Endothelial cell of umbilical vein (primary cell): ENCODE data around the gene TULP4. TPM values are rescaled to one million over a fixed set of nuclear protein-coding genes. Genes with fewer than 3 reads are reported as not detected.
"Not testable (repeated sequence)": the region's sequence is repeated elsewhere in the genome, so short reads cannot be mapped to it uniquely, and the experiment has no call there.

Experiments
- BruUV-seq: library from RNA; stranded (reverse); fragments of 400-500 nt; replicated peaks from 2 replicates; lab custom pipeline; 2021; lab: Mats Ljungman, UMichigan
- CTCF ChIA-PET: fragments of 300-600, 350-600 bp; sonication (Branson Sonifier 250); formaldehyde crosslinking; loops from one replicate; lab custom pipeline; 2021; ENCODE audit warnings: antibody characterized with exemption, inconsistent platforms; lab: Charles Lee
- POLR2A ChIA-PET: fragments of 300-600, 350-600 bp; sonication (Branson Sonifier 250); formaldehyde crosslinking; loops from one replicate; lab custom pipeline; 2021; ENCODE audit warnings: antibody characterized with exemption, inconsistent platforms; lab: Charles Lee
- DNase-seq: peaks from one replicate; pipeline ENCODE4 v3.0.0-alpha.2; 2011; ENCODE audit warnings: low read depth, low spot score
- FAIRE-seq: peaks from 2 replicates; lab custom pipeline; 2011; peaks lifted over from hg19 to GRCh38; lab: Jason Lieb, UNC
- H2AFZ ChIP-seq: 2 replicates; pipeline ENCODE4 v1.6.0; 2012; ENCODE audit warnings: low read depth, low read length, control low read depth, inconsistent platforms
- H3K27ac ChIP-seq: 2 replicates; pipeline ENCODE4 v1.5.1; 2011; ENCODE audit warnings: low read depth, mild to moderate bottlenecking, control low read depth, low read length, moderate library complexity; ENCODE audit not compliant: insufficient read depth
- H3K27me3 ChIP-seq, 2 experiments: 2 replicates each; pipeline versions ENCODE4 v1.6.0 to v1.6.1; 2011; ENCODE audit warnings: low read length in 2 of 2, mixed read lengths in 1 of 2; ENCODE audit not compliant: control insufficient read depth in 2 of 2, insufficient read depth in 2 of 2
- H3K36me3 ChIP-seq, 2 experiments: 2 replicates in 1 of 2; 3 replicates in 1 of 2; pipeline ENCODE4 v1.5.1; 2011; ENCODE audit warnings: low read length in 2 of 2, mild to moderate bottlenecking in 1 of 2, moderate library complexity in 1 of 2; ENCODE audit not compliant: control insufficient read depth in 2 of 2, insufficient read depth in 2 of 2; ENCODE audit errors: extremely low read depth in 1 of 2
- H3K4me1 ChIP-seq: 3 replicates; pipeline ENCODE4 v1.5.1; 2011; ENCODE audit warnings: mild to moderate bottlenecking, low read length; ENCODE audit not compliant: control insufficient read depth, insufficient read depth; ENCODE audit errors: extremely low read depth
- H3K4me2 ChIP-seq: 2 replicates; pipeline ENCODE4 v1.6.1; 2011; ENCODE audit warnings: low read length, control low read depth, mixed read lengths; ENCODE audit not compliant: insufficient read depth
- H3K4me3 ChIP-seq, 3 experiments: fragments of 200-600 bp in 1 of 3; sonication (generic), shearing (Covaris generic) in 1 of 3; replicated peaks in 1 of 3; 2 replicates each; pipeline ENCODE4 v1.5.1; 2011 to 2016; ENCODE audit warnings: control low read depth in 3 of 3, low read length in 3 of 3, mild to moderate bottlenecking in 2 of 3, inconsistent platforms in 1 of 3, low read depth in 1 of 3, moderate library complexity in 1 of 3; ENCODE audit not compliant: insufficient read depth in 1 of 3
- H3K79me2 ChIP-seq: 2 replicates; pipeline ENCODE4 v1.6.0; 2012; ENCODE audit warnings: low read length, inconsistent platforms; ENCODE audit not compliant: control insufficient read depth, insufficient read depth
- H3K9ac ChIP-seq: replicated peaks from 2 replicates; pipeline ENCODE3; 2011; ENCODE audit warnings: low read length, control low read depth; ENCODE audit not compliant: insufficient read depth; ENCODE audit errors: extremely low read depth
- H3K9me1 ChIP-seq: replicated peaks from 3 replicates; pipeline ENCODE4 v1.6.0; 2011; ENCODE audit warnings: mild to moderate bottlenecking, low read length; ENCODE audit not compliant: control insufficient read depth, insufficient read depth; ENCODE audit errors: extremely low read depth
- H3K9me3 ChIP-seq: replicated peaks from 2 replicates; pipeline ENCODE4 v1.5.1; 2012; ENCODE audit warnings: low read length, inconsistent platforms; ENCODE audit not compliant: control insufficient read depth, insufficient read depth
- H4K20me1 ChIP-seq: replicated peaks from 2 replicates; pipeline ENCODE3; 2011; ENCODE audit warnings: mild to moderate bottlenecking, low read length; ENCODE audit not compliant: control insufficient read depth, insufficient read depth; ENCODE audit errors: extremely low read depth
- EZH2 ChIP-seq: IDR thresholded peaks from 2 replicates; pipeline ENCODE4 v1.6.1; 2012; ENCODE audit warnings: borderline replicate concordance, low read depth, mild to moderate bottlenecking, moderate library complexity, low read length, inconsistent platforms; ENCODE audit not compliant: severe bottlenecking
- GATA2 ChIP-seq: IDR thresholded peaks from 2 replicates; pipeline ENCODE4 v1.7.0; 2011; ENCODE audit warnings: low read depth, mild to moderate bottlenecking, moderate library complexity, mixed read lengths, low read length; ENCODE audit not compliant: insufficient read length, insufficient read depth
- MYC ChIP-seq: IDR thresholded peaks from one replicate; pipeline ENCODE4 v1.6.1; 2011; ENCODE audit warnings: mild to moderate bottlenecking, low read depth, low read length
- dilution Hi-C: fragments of 300-500 bp; cut with MboI; formaldehyde crosslinking; loops from one replicate; pipeline ENCODE4 v1.15.0; 2019; ENCODE audit warnings: low sequenced_read_pairs; ENCODE audit not compliant: extremely low pct_ligation_motif_present
- intact Hi-C: fragments of 100-400 bp; cut with micrococcal nuclease; formaldehyde crosslinking; loops from one replicate; pipeline ENCODE4 v1.10.0; 2022
- polyA plus RNA-seq, 4 experiments: library from polyadenylated mRNA; depleted of rRNA in 3 of 4; stranded (reverse) in 3 of 4; unstranded in 1 of 4; fragments of >200 nt; gene quantifications; 2 replicates each; pipeline versions ENCODE4 v1.2.1 to v1.2.3, GENCODE V29; 2011 to 2012; ENCODE audit warnings: missing spikeins in 1 of 4
- total RNA-seq: library from RNA; stranded (reverse); gene quantifications from 2 replicates; pipeline ENCODE4 v1.2.3, GENCODE V29; 2021

The TULP4 gene
- total and polyA plus RNA-seq, 2 donors (not counting 3 experiments of a cell fraction or from before 2014, with no cell fraction given) = 10.8 to 55.1 TPM

- ChIA-PET CTCF (no interaction called here), POLR2A (no interaction called here)
- Histone ChIP-seq H4K20me1 (peaks cover 3% of the 10 kb centered on the region), H3K9me1 (no peaks in the 10 kb centered on the region), H3K27me3 (no peaks in the 10 kb centered on the region), H3K4me1 (no peaks in the 10 kb centered on the region), H2AFZ (no peak overlapping the region), H3K36me3 (no peaks in the 10 kb centered on the region), H3K9ac (no peak overlapping the region), H3K4me2 (no peak overlapping the region), H3K9me3 (no peaks in the 10 kb centered on the region), H3K27ac (no peak overlapping the region), H3K4me3 (no peak overlapping the region), H3K79me2 (no peaks in the 10 kb centered on the region)
- no peak for DNase-seq
- dilution Hi-C loops = no loop called here
- intact Hi-C loops = no loop called here
- TF ChIP-seq EZH2 = no peak
- no peak for TF ChIP-seq MYC
- TF ChIP-seq GATA2 = no peak
- FAIRE-seq = no peak
- BruUV-seq = no TSS peak
Observed at GRCh38 chr6:158347335-158347734, 35.1 kb downstream of the TULP4 start.

- H3K4me1 ChIP-seq, intact Hi-C loops, H3K79me2 ChIP-seq, dilution Hi-C loops, DNase-seq, FAIRE-seq, H3K9ac ChIP-seq, H3K4me3 ChIP-seq, CTCF ChIA-PET, H2AFZ ChIP-seq, H3K9me1 ChIP-seq, H4K20me1 ChIP-seq, H3K4me2 ChIP-seq, H3K9me3 ChIP-seq, POLR2A ChIA-PET, BruUV-seq, H3K27ac ChIP-seq, H3K36me3 ChIP-seq, H3K27me3 ChIP-seq: not testable (repeated sequence)
Observed at GRCh38 chr6:158348737-158349504, 36.7 kb downstream of the TULP4 start.

GRCh38 chr6:158349505-158350275 lies 37.4 kb downstream of the TULP4 start:
- H3K36me3 ChIP-seq, H3K27me3 ChIP-seq, H3K4me3 ChIP-seq, CTCF ChIA-PET, BruUV-seq, FAIRE-seq, intact Hi-C loops, dilution Hi-C loops, POLR2A ChIA-PET, H4K20me1 ChIP-seq, H3K79me2 ChIP-seq, H3K9me1 ChIP-seq, H3K9ac ChIP-seq, H2AFZ ChIP-seq, H3K4me1 ChIP-seq, H3K27ac ChIP-seq, H3K9me3 ChIP-seq, DNase-seq, H3K4me2 ChIP-seq: not testable (repeated sequence)
